ENCODE data around the gene WASF2.
"Not testable (repeated sequence)": the region's sequence is repeated elsewhere in the genome, so short reads cannot be mapped to it uniquely, and the experiment has no call there.

The WASF2 gene

GRCh38 chr1:27521861-27522431, 32.0 kb upstream of the WASF2 start:
- DNase-seq = peak; percentile 48

- DNase-seq = peak; percentile 77
Measured at GRCh38 chr1:27521336-27521831, 31.4 kb upstream of the WASF2 start.

- no peak for DNase-seq
Measured at GRCh38 chr1:27520651-27521050, 30.7 kb upstream of the WASF2 start.

GRCh38 chr1:27519331-27520258, 29.6 kb upstream of the WASF2 start:
- no peak for DNase-seq

- DNase-seq = no peak
Measured at GRCh38 chr1:27518808-27519207, 28.8 kb upstream of the WASF2 start.

- DNase-seq = peak; percentile 17
Measured at GRCh38 chr1:27517907-27518718, 28.1 kb upstream of the WASF2 start.

- no peak for DNase-seq
Measured at GRCh38 chr1:27517301-27517700, 27.3 kb upstream of the WASF2 start.

GRCh38 chr1:27515626-27516025, 25.7 kb upstream of the WASF2 start:
- no peak for DNase-seq

GRCh38 chr1:27513958-27514357, 24.0 kb upstream of the WASF2 start:
- no peak for DNase-seq

GRCh38 chr1:27513528-27513927, 23.6 kb upstream of the WASF2 start:
- DNase-seq = no peak

GRCh38 chr1:27509127-27510080, 19.4 kb upstream of the WASF2 start:
- no peak for DNase-seq

GRCh38 chr1:27507960-27508665, 18.1 kb upstream of the WASF2 start:
- DNase-seq = no peak

- DNase-seq = no peak
Measured at GRCh38 chr1:27506703-27507102, 16.7 kb upstream of the WASF2 start.

GRCh38 chr1:27505420-27505680, 15.4 kb upstream of the WASF2 start:
- no peak for DNase-seq

GRCh38 chr1:27504588-27505419, 14.8 kb upstream of the WASF2 start:
- no peak for DNase-seq

- DNase-seq = no peak
Measured at GRCh38 chr1:27503844-27504587, 14.0 kb upstream of the WASF2 start.

- no peak for DNase-seq
Measured at GRCh38 chr1:27503033-27503432, 13.1 kb upstream of the WASF2 start.

- DNase-seq = not testable (repeated sequence)
Measured at GRCh38 chr1:27501159-27501558, 11.2 kb upstream of the WASF2 start.

GRCh38 chr1:27499142-27499541, 9.2 kb upstream of the WASF2 start:
- no peak for DNase-seq

GRCh38 chr1:27496604-27497155, 6.7 kb upstream of the WASF2 start:
- no peak for DNase-seq

Measured in CD4-positive, alpha-beta T cell treated with Interleukin-17A for 4 hours (primary cell).